ENCODE results near the gene CCNG1. TPM values are rescaled to one million over a fixed set of nuclear protein-coding genes. Genes with fewer than 3 reads are reported as not detected.

Gene CCNG1
- 337 and 457 TPM in 2 replicates for total RNA-seq

GRCh38 chr5:163437309-163438182, at the start of gene CCNG1:
Gene CCNG1 (plus strand): TSS chr5:163437595. CDS start chr5:163439257, 1,662 bp downstream.

GRCh38 chr5:163459819-163460561, 22.6 kb downstream of the CCNG1 start, which contains the start of gene NUDCD2:
Gene NUDCD2 (minus strand): TSS chr5:163460102. CDS start chr5:163460050, 52 bp downstream.

GRCh38 chr5:163460562-163461171, 23.3 kb downstream of the CCNG1 start, which contains the start of gene HMMR:
Gene HMMR (plus strand): TSS chr5:163460632. CDS start chr5:163460693, 61 bp downstream.

Other genes starting within 250 kb of the CCNG1 start
- 4.0 and 5.1 TPM in 2 replicates for gene NUDCD2, start 22.5 kb downstream of the CCNG1 start, total RNA-seq
- gene HMMR, start 23.0 kb downstream of the CCNG1 start, total RNA-seq = 4.2 and 5.5 TPM in 2 replicates
- gene MAT2B, start 68.0 kb downstream of the CCNG1 start, total RNA-seq = 50.5 and 60.6 TPM in 2 replicates